Measurements from ENCODE around the gene SIPA1L2.

SIPA1L2 gene

GRCh38 chr1:232635778-232636356 is 5.9 kb upstream of the SIPA1L2 start:
- Histone ChIP-seq H2BK15ac (ENCODE audit: low read depth, poor library complexity, severe bottlenecking) (no peak overlapping the region), H2AK5ac (ENCODE audit: low read length, severe bottlenecking) (no peak overlapping the region), H3K14ac (ENCODE audit: low read length in 2 of 2) (no peak overlapping the region), H3K4me1 (ENCODE audit: control insufficient read depth, insufficient read depth, low read depth, low read length) (peaks cover 1% of the 10 kb centered on the region), H2BK5ac (ENCODE audit: low read depth, low read length, poor library complexity, severe bottlenecking) (no peak overlapping the region), H3K9me3 (ENCODE audit: control insufficient read depth, low read length) (no peaks in the 10 kb centered on the region), H3K4ac (ENCODE audit: low read depth in 1 of 2, low read length in 2 of 2) (no peak overlapping the region), H3K23ac (ENCODE audit: low read length in 2 of 2) (no peak overlapping the region), H4K91ac (ENCODE audit: low read length) (no peak overlapping the region), H4K8ac (ENCODE audit: low read length) (no peak overlapping the region), H3K79me1 (replicated peaks; ENCODE audit: low read length, poor library complexity, severe bottlenecking) (no peaks in the 10 kb centered on the region), H3K27me3 (ENCODE audit: control insufficient read depth in 1 of 2, insufficient read depth in 1 of 2, low read length in 2 of 2) (peaks cover 0 to 22% of the 10 kb centered on the region in 2 experiments), H2BK120ac (ENCODE audit: low read depth, low read length) (no peak overlapping the region), H3K36me3 (ENCODE audit: control insufficient read depth in 1 of 2, insufficient read depth in 2 of 2, low read depth in 1 of 2, low read length in 2 of 2) (no peaks in the 10 kb centered on the region), H3K4me3 (ENCODE audit: insufficient read depth in 1 of 2, low read depth in 1 of 2, low read length in 2 of 2) (no peak overlapping the region), H3K27ac (ENCODE audit: low read length, poor library complexity, severe bottlenecking) (no peak overlapping the region), H3K4me2 (ENCODE audit: low read length, poor library complexity, severe bottlenecking) (no peak overlapping the region), H3K18ac (ENCODE audit: low read depth in 1 of 2, low read length in 2 of 2) (no peak overlapping the region), H3K9ac (ENCODE audit: low read length) (peak overlapping the region; percentile 16), H2BK12ac (ENCODE audit: low read length in 2 of 2) (no peak overlapping the region), H2AFZ (ENCODE audit: low read depth, low read length) (no peak overlapping the region)
- DNase-seq = peak; percentile 65
- WGBS = no CpG with 5 or more reads among the region's 3 CpGs

- no peak overlapping the region for H4K91ac ChIP-seq (ENCODE audit: low read length)
- no peak overlapping the region for H2AK5ac ChIP-seq (ENCODE audit: low read length, severe bottlenecking)
- no peak overlapping the region for H3K23ac ChIP-seq (ENCODE audit: low read length in 2 of 2)
- H3K79me1 ChIP-seq (replicated peaks; ENCODE audit: low read length, poor library complexity, severe bottlenecking) = no peaks in the 10 kb centered on the region
- H3K4me3 ChIP-seq (ENCODE audit: insufficient read depth in 1 of 2, low read depth in 1 of 2, low read length in 2 of 2) = no peak overlapping the region
- peaks cover 0 to 23% of the 10 kb centered on the region in 2 experiments for H3K27me3 ChIP-seq (ENCODE audit: control insufficient read depth in 1 of 2, insufficient read depth in 1 of 2, low read length in 2 of 2)
- H2BK5ac ChIP-seq (ENCODE audit: low read depth, low read length, poor library complexity, severe bottlenecking) = no peak overlapping the region
- peak overlapping the region in 1 of 2 experiments; percentile 95 for H2BK12ac ChIP-seq (ENCODE audit: low read length in 2 of 2)
- H3K9me3 ChIP-seq (ENCODE audit: control insufficient read depth, low read length) = no peaks in the 10 kb centered on the region
- no peak overlapping the region for H3K27ac ChIP-seq (ENCODE audit: low read length, poor library complexity, severe bottlenecking)
- no peak overlapping the region for H3K4me2 ChIP-seq (ENCODE audit: low read length, poor library complexity, severe bottlenecking)
- no peak overlapping the region for H2BK15ac ChIP-seq (ENCODE audit: low read depth, poor library complexity, severe bottlenecking)
- H3K18ac ChIP-seq (ENCODE audit: low read depth in 1 of 2, low read length in 2 of 2) = peak overlapping the region in 1 of 2 experiments; percentile 64
- no peaks in the 10 kb centered on the region for H3K36me3 ChIP-seq (ENCODE audit: control insufficient read depth in 1 of 2, insufficient read depth in 2 of 2, low read depth in 1 of 2, low read length in 2 of 2)
- no peak for DNase-seq
- H3K14ac ChIP-seq (ENCODE audit: low read length in 2 of 2) = no peak overlapping the region
- no peak overlapping the region for H4K8ac ChIP-seq (ENCODE audit: low read length)
- peaks cover 1% of the 10 kb centered on the region for H3K4me1 ChIP-seq (ENCODE audit: control insufficient read depth, insufficient read depth, low read depth, low read length)
- no peak overlapping the region for H2BK120ac ChIP-seq (ENCODE audit: low read depth, low read length)
- no peak overlapping the region for H3K4ac ChIP-seq (ENCODE audit: low read depth in 1 of 2, low read length in 2 of 2)
- H2AFZ ChIP-seq (ENCODE audit: low read depth, low read length) = no peak overlapping the region
- peak overlapping the region; percentile 16 for H3K9ac ChIP-seq (ENCODE audit: low read length)
These were observed 5.3 kb upstream of the SIPA1L2 start for GRCh38 chr1:232635279-232635678.

- H4K91ac ChIP-seq (ENCODE audit: low read length) = no peak overlapping the region
- H3K9ac ChIP-seq (ENCODE audit: low read length) = no peak overlapping the region
- no peak overlapping the region for H3K4ac ChIP-seq (ENCODE audit: low read depth in 1 of 2, low read length in 2 of 2)
- peaks cover 1% of the 10 kb centered on the region for H3K4me1 ChIP-seq (ENCODE audit: control insufficient read depth, insufficient read depth, low read depth, low read length)
- 94% methylated on average over 5 of the region's 5 CpGs for WGBS
- no peak overlapping the region for H3K23ac ChIP-seq (ENCODE audit: low read length in 2 of 2)
- H2BK12ac ChIP-seq (ENCODE audit: low read length in 2 of 2) = peak overlapping the region in 1 of 2 experiments; percentile 95
- no peak overlapping the region for H3K14ac ChIP-seq (ENCODE audit: low read length in 2 of 2)
- no peak for DNase-seq
- no peak overlapping the region for H3K27ac ChIP-seq (ENCODE audit: low read length, poor library complexity, severe bottlenecking)
- H3K79me1 ChIP-seq (replicated peaks; ENCODE audit: low read length, poor library complexity, severe bottlenecking) = no peaks in the 10 kb centered on the region
- H4K8ac ChIP-seq (ENCODE audit: low read length) = no peak overlapping the region
- H3K4me3 ChIP-seq (ENCODE audit: insufficient read depth in 1 of 2, low read depth in 1 of 2, low read length in 2 of 2) = no peak overlapping the region
- H3K9me3 ChIP-seq (ENCODE audit: control insufficient read depth, low read length) = no peaks in the 10 kb centered on the region
- peaks cover 0 to 23% of the 10 kb centered on the region in 2 experiments for H3K27me3 ChIP-seq (ENCODE audit: control insufficient read depth in 1 of 2, insufficient read depth in 1 of 2, low read length in 2 of 2)
- H2AK5ac ChIP-seq (ENCODE audit: low read length, severe bottlenecking) = no peak overlapping the region
- no peak overlapping the region for H2BK5ac ChIP-seq (ENCODE audit: low read depth, low read length, poor library complexity, severe bottlenecking)
- no peak overlapping the region for H3K4me2 ChIP-seq (ENCODE audit: low read length, poor library complexity, severe bottlenecking)
- no peak overlapping the region for H2AFZ ChIP-seq (ENCODE audit: low read depth, low read length)
- H3K18ac ChIP-seq (ENCODE audit: low read depth in 1 of 2, low read length in 2 of 2) = no peak overlapping the region
- H2BK15ac ChIP-seq (ENCODE audit: low read depth, poor library complexity, severe bottlenecking) = no peak overlapping the region
- no peak overlapping the region for H2BK120ac ChIP-seq (ENCODE audit: low read depth, low read length)
- peaks cover 0 to 3% of the 10 kb centered on the region in 2 experiments for H3K36me3 ChIP-seq (ENCODE audit: control insufficient read depth in 1 of 2, insufficient read depth in 2 of 2, low read depth in 1 of 2, low read length in 2 of 2)
These were observed 4.2 kb upstream of the SIPA1L2 start for GRCh38 chr1:232634096-232634495.

GRCh38 chr1:232630894-232631195 is 912 bp upstream of the SIPA1L2 start:
- Histone ChIP-seq H3K4me1 (ENCODE audit: control insufficient read depth, insufficient read depth, low read depth, low read length) (no peaks in the 10 kb centered on the region), H2BK15ac (ENCODE audit: low read depth, poor library complexity, severe bottlenecking) (no peak overlapping the region), H3K9ac (ENCODE audit: low read length) (peak overlapping the region; percentile 71), H2BK120ac (ENCODE audit: low read depth, low read length) (no peak overlapping the region), H4K8ac (ENCODE audit: low read length) (peak overlapping the region; percentile 95), H2BK5ac (ENCODE audit: low read depth, low read length, poor library complexity, severe bottlenecking) (no peak overlapping the region), H3K4ac (ENCODE audit: low read depth in 1 of 2, low read length in 2 of 2) (peak overlapping the region in 1 of 2 experiments; percentile 32), H3K4me3 (ENCODE audit: insufficient read depth in 1 of 2, low read depth in 1 of 2, low read length in 2 of 2) (peak overlapping the region; percentile 75 to 92), H4K91ac (ENCODE audit: low read length) (no peak overlapping the region), H3K18ac (ENCODE audit: low read depth in 1 of 2, low read length in 2 of 2) (no peak overlapping the region), H2AFZ (ENCODE audit: low read depth, low read length) (no peak overlapping the region), H3K27ac (ENCODE audit: low read length, poor library complexity, severe bottlenecking) (peak overlapping the region; percentile 90), H3K27me3 (ENCODE audit: control insufficient read depth in 1 of 2, insufficient read depth in 1 of 2, low read length in 2 of 2) (peaks cover 0 to 28% of the 10 kb centered on the region in 2 experiments), H3K14ac (ENCODE audit: low read length in 2 of 2) (peak overlapping the region in 1 of 2 experiments; percentile 9), H2BK12ac (ENCODE audit: low read length in 2 of 2) (peak overlapping the region in 1 of 2 experiments; percentile 92), H3K4me2 (ENCODE audit: low read length, poor library complexity, severe bottlenecking) (peak overlapping the region; percentile 89), H2AK5ac (ENCODE audit: low read length, severe bottlenecking) (no peak overlapping the region), H3K9me3 (ENCODE audit: control insufficient read depth, low read length) (no peaks in the 10 kb centered on the region), H3K36me3 (ENCODE audit: control insufficient read depth in 1 of 2, insufficient read depth in 2 of 2, low read depth in 1 of 2, low read length in 2 of 2) (peaks cover 0 to 3% of the 10 kb centered on the region in 2 experiments), H3K23ac (ENCODE audit: low read length in 2 of 2) (no peak overlapping the region), H3K79me1 (replicated peaks; ENCODE audit: low read length, poor library complexity, severe bottlenecking) (peaks cover 2% of the 10 kb centered on the region)
- DNase-seq = no peak
- WGBS = 0% methylated on average over 5 of the region's 8 CpGs

All from mesenchymal stem cell (in vitro differentiated cells and primary cell).